Tibial nerve (tissue), 4 donors: ENCODE results near the gene GSTA3. TPM values are rescaled to one million over a fixed set of nuclear protein-coding genes. Genes with fewer than 3 reads are reported as not detected.

ENCODE experiments used
- DNase-seq, 2 donors: peaks; one replicate each; pipeline ENCODE4 v3.0.0-alpha.2; 2019; ENCODE audit warnings: low spot score in 2 of 2
- H3K27ac ChIP-seq, 4 donors: fragments of 200-600 bp; sonication (generic) in 3 of 4; one replicate each; pipeline ENCODE4 v1.5.1; 2017 to 2019; ENCODE audit warnings: mild to moderate bottlenecking in 1 of 4
- H3K27me3 ChIP-seq, 2 donors: fragments of 200-600 bp; sonication (generic) in 1 of 2; one replicate each; pipeline versions ENCODE4 v1.5.1 to v1.6.0; 2017 to 2019
- H3K36me3 ChIP-seq, 3 donors: fragments of 200-600 bp; sonication (generic); one replicate each; pipeline ENCODE4 v1.5.1; 2018 to 2019
- H3K4me1 ChIP-seq, 4 donors: fragments of 200-600 bp; sonication (generic) in 3 of 4; one replicate each; pipeline ENCODE4 v1.5.1; 2017 to 2019
- H3K4me3 ChIP-seq, 4 donors: fragments of 200-600 bp; sonication (generic) in 3 of 4; one replicate each; pipeline ENCODE4 v1.5.1; 2017 to 2019; ENCODE audit warnings: mild to moderate bottlenecking in 1 of 4, moderate library complexity in 1 of 4
- H3K9me3 ChIP-seq, 4 donors: fragments of 200-600 bp; sonication (generic) in 3 of 4; one replicate each; pipeline ENCODE4 v1.5.1; 2017 to 2019
- EP300 ChIP-seq, 2 donors: sonication (generic); formaldehyde crosslinking; IDR thresholded peaks; one replicate each; pipeline ENCODE4 v1.6.1; 2017; ENCODE audit warnings: antibody characterized with exemption in 2 of 2, mild to moderate bottlenecking in 1 of 2
- POLR2A ChIP-seq, 2 donors: fragments of 450-650 bp; IDR thresholded peaks; one replicate each; pipeline ENCODE4 v1.6.1; 2017; ENCODE audit warnings: antibody characterized with exemption in 2 of 2, mild to moderate bottlenecking in 2 of 2, moderate library complexity in 2 of 2
- WGBS, 2 donors: methylation state at CpG; one replicate each; pipeline ENCODE4 v1.1.5; 2018; 5-methylcytosine and 5-hydroxymethylcytosine counted together
- total RNA-seq, 4 donors: library from RNA; depleted of rRNA; stranded (reverse); fragments of >200 nt; gene quantifications; one replicate each; pipeline ENCODE4 v1.1.0, GENCODE V29; 2016
- TF ChIP-seq, protein P1 (sequence below), 5 experiments: fragments of 200-600 bp in 3 of 5; fragments of 450-650 bp in 2 of 5; sonication (generic) in 3 of 5; IDR thresholded peaks; one replicate each; pipeline ENCODE4 v1.5.1; 2016 to 2019; ENCODE audit warnings: antibody characterized with exemption in 5 of 5, mild to moderate bottlenecking in 3 of 5, moderate library complexity in 2 of 5

The GSTA3 gene
- total RNA-seq, 4 donors from 2014 or later, result not detected

DNA sequence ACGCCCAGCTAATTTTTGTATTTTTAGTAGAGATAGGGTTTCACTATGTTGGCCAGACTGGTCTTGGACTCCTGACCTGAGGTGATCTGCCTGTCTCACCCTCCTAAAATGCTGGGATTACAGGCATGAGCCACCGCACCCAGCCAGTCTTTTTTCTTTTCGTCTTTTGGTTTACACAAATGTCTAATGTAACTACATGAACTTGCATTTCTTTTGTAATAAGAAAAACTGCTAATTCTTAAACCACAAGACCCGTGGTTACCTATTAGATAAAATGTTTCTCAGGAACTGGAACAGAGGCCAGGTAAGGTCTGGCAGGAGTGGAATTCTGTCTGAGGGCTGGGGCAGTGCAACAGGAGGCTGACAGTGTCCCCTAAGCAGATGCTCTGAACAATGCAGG is 32.7 kb upstream of the GSTA3 start:
- no peak for DNase-seq
- Histone ChIP-seq H3K9me3 (no peaks in the 10 kb centered on the region), H3K4me1 (no peaks in the 10 kb centered on the region), H3K27me3 (no peaks in the 10 kb centered on the region), H3K36me3 (no peaks in the 10 kb centered on the region), H3K27ac (no peak overlapping the region), H3K4me3 (no peak overlapping the region)
- WGBS, 2 donors, result 88 to 92% methylated on average over 4 of the region's 4 CpGs
- TF ChIP-seq EP300 (IDR thresholded peaks at IDR 0.05) (no peak), POLR2A (IDR thresholded peaks at IDR 0.05) (no peak)
- TF ChIP-seq, protein P1, sequence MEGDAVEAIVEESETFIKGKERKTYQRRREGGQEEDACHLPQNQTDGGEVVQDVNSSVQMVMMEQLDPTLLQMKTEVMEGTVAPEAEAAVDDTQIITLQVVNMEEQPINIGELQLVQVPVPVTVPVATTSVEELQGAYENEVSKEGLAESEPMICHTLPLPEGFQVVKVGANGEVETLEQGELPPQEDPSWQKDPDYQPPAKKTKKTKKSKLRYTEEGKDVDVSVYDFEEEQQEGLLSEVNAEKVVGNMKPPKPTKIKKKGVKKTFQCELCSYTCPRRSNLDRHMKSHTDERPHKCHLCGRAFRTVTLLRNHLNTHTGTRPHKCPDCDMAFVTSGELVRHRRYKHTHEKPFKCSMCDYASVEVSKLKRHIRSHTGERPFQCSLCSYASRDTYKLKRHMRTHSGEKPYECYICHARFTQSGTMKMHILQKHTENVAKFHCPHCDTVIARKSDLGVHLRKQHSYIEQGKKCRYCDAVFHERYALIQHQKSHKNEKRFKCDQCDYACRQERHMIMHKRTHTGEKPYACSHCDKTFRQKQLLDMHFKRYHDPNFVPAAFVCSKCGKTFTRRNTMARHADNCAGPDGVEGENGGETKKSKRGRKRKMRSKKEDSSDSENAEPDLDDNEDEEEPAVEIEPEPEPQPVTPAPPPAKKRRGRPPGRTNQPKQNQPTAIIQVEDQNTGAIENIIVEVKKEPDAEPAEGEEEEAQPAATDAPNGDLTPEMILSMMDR (IDR thresholded peaks at IDR 0.05), result no peak

DNA sequence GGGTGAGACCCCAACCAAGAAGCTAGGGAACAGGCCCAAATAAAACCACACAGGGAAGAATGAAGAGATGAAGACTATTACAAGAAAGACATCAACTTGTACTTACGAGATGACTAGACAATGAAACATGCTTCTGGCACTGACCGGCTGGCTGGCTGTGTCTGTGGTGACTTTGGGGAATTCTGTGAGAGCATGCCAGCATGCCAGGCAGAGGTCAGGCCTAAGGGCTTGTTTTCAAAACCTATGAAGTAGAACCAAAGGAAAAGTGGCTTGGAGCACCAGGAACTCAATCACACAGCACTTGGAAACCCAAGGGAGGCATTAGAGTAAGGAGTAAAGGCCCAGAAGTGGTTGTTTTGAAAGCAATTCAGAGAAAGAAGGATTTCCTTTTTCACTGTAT is 28.4 kb upstream of the GSTA3 start:
- no peaks in the 10 kb centered on the region for H3K36me3 ChIP-seq
- no peaks in the 10 kb centered on the region for H3K27me3 ChIP-seq
- DNase-seq, result no peak
- TF ChIP-seq POLR2A (IDR thresholded peaks at IDR 0.05) (no peak), EP300 (IDR thresholded peaks at IDR 0.05) (no peak)
- TF ChIP-seq, protein P1 (IDR thresholded peaks at IDR 0.05), result no peak
- no peaks in the 10 kb centered on the region for H3K9me3 ChIP-seq
- H3K4me3 ChIP-seq, result no peak overlapping the region
- no peak overlapping the region for H3K27ac ChIP-seq
- no peaks in the 10 kb centered on the region for H3K4me1 ChIP-seq
- WGBS, 2 donors, result 49 to 56% methylated on average over 2 of the region's 2 CpGs

DNA sequence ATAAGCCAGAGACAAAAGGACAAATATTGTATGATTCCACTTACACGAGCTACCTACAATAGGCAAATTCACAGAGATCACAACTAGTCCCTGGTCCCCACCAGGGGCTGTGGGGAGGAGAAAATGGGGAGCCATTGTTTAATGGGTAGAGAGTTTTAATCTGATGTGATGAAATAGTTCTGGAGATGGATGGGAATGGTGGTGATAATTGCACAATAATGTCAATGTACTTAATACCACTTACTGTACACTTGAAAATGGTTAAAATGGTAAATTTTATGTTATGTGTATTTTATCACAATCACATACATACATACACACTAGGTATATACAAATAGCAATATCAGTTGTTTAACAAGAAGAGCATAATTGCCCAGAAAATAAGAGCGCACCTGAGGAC is 24.3 kb upstream of the GSTA3 start:
- 76 to 81% methylated on average over 2 of the region's 2 CpGs for WGBS, 2 donors
- no peak for DNase-seq
- Histone ChIP-seq H3K36me3 (no peaks in the 10 kb centered on the region), H3K4me3 (no peak overlapping the region), H3K27me3 (no peaks in the 10 kb centered on the region), H3K4me1 (no peaks in the 10 kb centered on the region), H3K9me3 (no peaks in the 10 kb centered on the region), H3K27ac (no peak overlapping the region)
- TF ChIP-seq EP300 (IDR thresholded peaks at IDR 0.05), result no peak
- TF ChIP-seq, protein P1 (IDR thresholded peaks at IDR 0.05), result no peak
- no peak for TF ChIP-seq POLR2A (IDR thresholded peaks at IDR 0.05)

DNA sequence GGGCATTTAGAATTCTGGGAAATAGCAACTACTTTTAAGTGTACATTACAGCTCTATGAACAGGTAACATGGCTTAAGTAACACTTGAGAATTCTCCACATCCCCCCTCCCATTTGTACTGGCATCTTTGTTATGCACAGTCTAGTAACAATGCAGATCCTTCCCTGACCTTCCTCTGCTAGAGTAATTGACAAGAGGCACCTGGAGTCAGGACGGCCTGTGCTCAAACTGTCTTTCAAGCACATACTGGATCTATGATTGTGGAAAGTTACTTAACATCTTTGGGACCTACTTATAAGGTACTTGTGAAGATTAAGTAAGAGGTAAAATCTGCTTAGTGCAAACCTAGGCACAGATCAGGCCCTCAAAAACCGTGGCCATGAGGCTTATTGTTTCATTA is 21.9 kb upstream of the GSTA3 start:
- WGBS, 2 donors, result 72 to 81% methylated on average over 2 of the region's 2 CpGs
- no peaks in the 10 kb centered on the region for H3K9me3 ChIP-seq
- no peaks in the 10 kb centered on the region for H3K36me3 ChIP-seq
- no peak overlapping the region for H3K4me3 ChIP-seq
- no peak overlapping the region for H3K27ac ChIP-seq
- H3K27me3 ChIP-seq, result no peaks in the 10 kb centered on the region
- DNase-seq, result no peak
- TF ChIP-seq, protein P1 (IDR thresholded peaks at IDR 0.05), result no peak
- TF ChIP-seq POLR2A (IDR thresholded peaks at IDR 0.05), result no peak
- TF ChIP-seq EP300 (IDR thresholded peaks at IDR 0.05), result no peak
- no peaks in the 10 kb centered on the region for H3K4me1 ChIP-seq

DNA sequence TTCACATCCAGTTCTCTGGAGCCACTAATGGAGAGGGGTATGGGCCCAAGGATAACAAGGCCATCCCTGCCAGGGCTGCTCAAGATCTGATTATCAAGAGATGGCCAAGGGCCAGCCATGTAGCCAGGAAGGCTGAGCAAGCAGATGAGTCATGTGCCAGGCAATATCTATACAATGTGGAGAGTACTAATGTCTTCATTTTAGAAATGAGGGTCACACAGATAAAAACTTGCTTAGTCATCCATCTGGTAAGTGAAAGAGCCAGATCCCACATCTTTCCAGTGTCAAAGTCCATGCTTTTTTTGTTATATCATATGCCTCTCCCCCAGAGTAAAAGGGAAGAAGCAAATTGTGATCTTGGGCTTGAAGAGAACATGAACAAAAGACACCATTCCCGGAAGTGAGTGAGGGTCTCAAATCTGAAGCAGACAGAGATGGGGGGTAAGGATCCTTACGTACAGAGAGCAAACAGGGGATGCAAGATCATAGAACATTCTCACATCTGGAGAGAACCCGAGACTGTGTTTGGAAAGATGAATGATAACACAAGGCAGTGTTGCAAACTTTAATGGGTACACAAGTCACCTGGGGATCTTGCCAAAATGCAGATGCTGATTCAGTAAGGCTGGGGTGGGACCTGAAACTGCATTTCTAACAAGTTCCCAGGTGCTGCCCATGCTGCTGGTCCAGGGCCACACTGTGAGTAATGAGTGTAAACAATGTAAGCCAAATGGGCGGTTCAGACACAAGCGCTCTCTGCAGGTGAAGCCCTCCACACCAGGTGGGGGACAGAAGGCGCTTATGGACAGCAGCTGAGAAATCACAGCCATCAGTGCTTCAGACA is 20.0 kb upstream of the GSTA3 start:
- no peaks in the 10 kb centered on the region for H3K36me3 ChIP-seq
- no peak for DNase-seq
- no peaks in the 10 kb centered on the region for H3K9me3 ChIP-seq
- no peaks in the 10 kb centered on the region for H3K27me3 ChIP-seq
- no peaks in the 10 kb centered on the region for H3K4me1 ChIP-seq
- no peak overlapping the region for H3K4me3 ChIP-seq
- WGBS, 2 donors, result 89% methylated on average over 6 of the region's 6 CpGs
- TF ChIP-seq EP300 (IDR thresholded peaks at IDR 0.05) (no peak), POLR2A (IDR thresholded peaks at IDR 0.05) (no peak)
- TF ChIP-seq, protein P1 (IDR thresholded peaks at IDR 0.05), result no peak
- H3K27ac ChIP-seq, result no peak overlapping the region
